Activated CD8-positive, alpha-beta memory T cell treated with anti-CD3 and anti-CD28 coated beads for 48 hours (primary cell): ENCODE measurements around the gene ZFP91.

Source experiments
- DNase-seq, 3 experiments: peaks; one replicate each; pipeline ENCODE4 v3.0.0-alpha.2; 2020; ENCODE audit warnings: low read depth in 2 of 3, low spot score in 2 of 3

The ZFP91 gene

GRCh38 chr11:58580311-58580710 is 1.4 kb downstream of the ZFP91 start:
- no peak for DNase-seq

GRCh38 chr11:58582437-58582836 is 3.6 kb downstream of the ZFP91 start:
- no peak for DNase-seq

GRCh38 chr11:58586998-58587397 is 8.1 kb downstream of the ZFP91 start:
- DNase-seq: no peak

- DNase-seq: no peak
Observed at GRCh38 chr11:58591659-58592058, 12.8 kb downstream of the ZFP91 start.

GRCh38 chr11:58592760-58593472 is 14.1 kb downstream of the ZFP91 start:
- DNase-seq: no peak

- no peak for DNase-seq
Observed at GRCh38 chr11:58594826-58595225, 16.0 kb downstream of the ZFP91 start.

GRCh38 chr11:58596621-58597020 is 17.8 kb downstream of the ZFP91 start:
- no peak for DNase-seq

- DNase-seq: no peak
Observed at GRCh38 chr11:58597486-58598144, 18.8 kb downstream of the ZFP91 start.

- no peak for DNase-seq
Observed at GRCh38 chr11:58600510-58600909, 21.6 kb downstream of the ZFP91 start.

- DNase-seq: no peak
Observed at GRCh38 chr11:58606930-58607714, 28.3 kb downstream of the ZFP91 start.

GRCh38 chr11:58608331-58608730 is 29.5 kb downstream of the ZFP91 start:
- DNase-seq: no peak

GRCh38 chr11:58609723-58610122 is 30.9 kb downstream of the ZFP91 start:
- DNase-seq: no peak

GRCh38 chr11:58613228-58613627 is 34.4 kb downstream of the ZFP91 start:
- DNase-seq: no peak

- no peak for DNase-seq
Observed at GRCh38 chr11:58615559-58615958, 36.7 kb downstream of the ZFP91 start.

- no peak for DNase-seq
Observed at GRCh38 chr11:58616594-58616993, 37.7 kb downstream of the ZFP91 start.

GRCh38 chr11:58617976-58618557 is 39.2 kb downstream of the ZFP91 start:
- DNase-seq: no peak

GRCh38 chr11:58621586-58622262 is 42.9 kb downstream of the ZFP91 start:
- no peak for DNase-seq

- DNase-seq: no peak
Observed at GRCh38 chr11:58622344-58622743, 43.5 kb downstream of the ZFP91 start, which contains the start of gene CNTF. Gene CNTF, plus strand, starts transcription at chr11:58622665. Its CDS starts 88 bp downstream, at chr11:58622753.

- no peak for DNase-seq
Observed at GRCh38 chr11:58625086-58625485, 46.2 kb downstream of the ZFP91 start.

GRCh38 chr11:58625826-58626460 is 47.1 kb downstream of the ZFP91 start:
- no peak for DNase-seq
